ENCODE measurements around the gene ZBTB7A.

The ZBTB7A gene

DNA sequence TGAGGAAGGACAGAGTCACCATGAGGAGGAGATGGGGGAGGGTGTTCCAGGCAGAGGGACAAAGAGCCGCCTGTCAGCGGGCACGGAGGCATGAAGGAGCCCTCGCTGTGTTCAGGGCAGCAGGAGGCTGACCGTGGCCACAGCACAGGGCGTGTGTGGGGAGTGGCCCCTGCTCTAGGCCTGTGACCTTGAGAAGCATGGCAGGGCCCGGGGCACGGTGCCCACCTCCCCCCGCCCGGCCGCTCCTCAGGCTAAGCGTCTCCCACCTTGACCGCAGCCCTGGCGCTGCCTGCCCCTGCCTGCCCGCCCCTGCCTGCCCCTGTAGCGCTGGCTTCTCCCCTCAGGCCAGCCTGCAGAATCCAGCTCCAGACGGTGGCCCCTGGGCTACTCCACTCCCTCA lies 45.7 kb upstream of the ZBTB7A start:
- no peak for DNase-seq (ENCODE audit: low read depth in 1 of 2, low spot score in 1 of 2)
- Histone ChIP-seq H3K4me3 (replicated peaks; ENCODE audit: insufficient read depth, low read length) (no peak overlapping the region), H3K27me3 (ENCODE audit: insufficient read depth, poor library complexity, severe bottlenecking) (no peaks in the 10 kb centered on the region), H3K27ac (replicated peaks) (no peak overlapping the region)
- TF ChIP-seq GABPA (IDR thresholded peaks at IDR 0.05; ENCODE audit: low read depth) (no peak), POLR2AphosphoS5 (IDR thresholded peaks at IDR 0.05; ENCODE audit: low read depth) (no peak), SPI1 (IDR thresholded peaks at IDR 0.05; ENCODE audit: borderline replicate concordance, low read depth) (no peak), CTCF (IDR thresholded peaks at IDR 0.05; ENCODE audit: insufficient read depth, low read length) (no peak)
- TF ChIP-seq, protein P1, sequence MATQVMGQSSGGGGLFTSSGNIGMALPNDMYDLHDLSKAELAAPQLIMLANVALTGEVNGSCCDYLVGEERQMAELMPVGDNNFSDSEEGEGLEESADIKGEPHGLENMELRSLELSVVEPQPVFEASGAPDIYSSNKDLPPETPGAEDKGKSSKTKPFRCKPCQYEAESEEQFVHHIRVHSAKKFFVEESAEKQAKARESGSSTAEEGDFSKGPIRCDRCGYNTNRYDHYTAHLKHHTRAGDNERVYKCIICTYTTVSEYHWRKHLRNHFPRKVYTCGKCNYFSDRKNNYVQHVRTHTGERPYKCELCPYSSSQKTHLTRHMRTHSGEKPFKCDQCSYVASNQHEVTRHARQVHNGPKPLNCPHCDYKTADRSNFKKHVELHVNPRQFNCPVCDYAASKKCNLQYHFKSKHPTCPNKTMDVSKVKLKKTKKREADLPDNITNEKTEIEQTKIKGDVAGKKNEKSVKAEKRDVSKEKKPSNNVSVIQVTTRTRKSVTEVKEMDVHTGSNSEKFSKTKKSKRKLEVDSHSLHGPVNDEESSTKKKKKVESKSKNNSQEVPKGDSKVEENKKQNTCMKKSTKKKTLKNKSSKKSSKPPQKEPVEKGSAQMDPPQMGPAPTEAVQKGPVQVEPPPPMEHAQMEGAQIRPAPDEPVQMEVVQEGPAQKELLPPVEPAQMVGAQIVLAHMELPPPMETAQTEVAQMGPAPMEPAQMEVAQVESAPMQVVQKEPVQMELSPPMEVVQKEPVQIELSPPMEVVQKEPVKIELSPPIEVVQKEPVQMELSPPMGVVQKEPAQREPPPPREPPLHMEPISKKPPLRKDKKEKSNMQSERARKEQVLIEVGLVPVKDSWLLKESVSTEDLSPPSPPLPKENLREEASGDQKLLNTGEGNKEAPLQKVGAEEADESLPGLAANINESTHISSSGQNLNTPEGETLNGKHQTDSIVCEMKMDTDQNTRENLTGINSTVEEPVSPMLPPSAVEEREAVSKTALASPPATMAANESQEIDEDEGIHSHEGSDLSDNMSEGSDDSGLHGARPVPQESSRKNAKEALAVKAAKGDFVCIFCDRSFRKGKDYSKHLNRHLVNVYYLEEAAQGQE (IDR thresholded peaks at IDR 0.05; ENCODE audit: insufficient replicate concordance, low read depth): no peak

GRCh38 chr19:4109626-4109945 lies 42.9 kb upstream of the ZBTB7A start:
- TF ChIP-seq CTCF (IDR thresholded peaks at IDR 0.05; ENCODE audit: insufficient read depth, low read length) (no peak), GABPA (IDR thresholded peaks at IDR 0.05; ENCODE audit: low read depth) (no peak), SPI1 (IDR thresholded peaks at IDR 0.05; ENCODE audit: borderline replicate concordance, low read depth) (no peak), POLR2AphosphoS5 (IDR thresholded peaks at IDR 0.05; ENCODE audit: low read depth) (no peak)
- TF ChIP-seq, protein P1 (IDR thresholded peaks at IDR 0.05; ENCODE audit: insufficient replicate concordance, low read depth): no peak
- H3K27ac ChIP-seq (replicated peaks): peak overlapping the region; percentile 85
- no peak for DNase-seq (ENCODE audit: low read depth in 1 of 2, low spot score in 1 of 2)
- no peak overlapping the region for H3K4me3 ChIP-seq (replicated peaks; ENCODE audit: insufficient read depth, low read length)
- no peaks in the 10 kb centered on the region for H3K27me3 ChIP-seq (ENCODE audit: insufficient read depth, poor library complexity, severe bottlenecking)

DNA sequence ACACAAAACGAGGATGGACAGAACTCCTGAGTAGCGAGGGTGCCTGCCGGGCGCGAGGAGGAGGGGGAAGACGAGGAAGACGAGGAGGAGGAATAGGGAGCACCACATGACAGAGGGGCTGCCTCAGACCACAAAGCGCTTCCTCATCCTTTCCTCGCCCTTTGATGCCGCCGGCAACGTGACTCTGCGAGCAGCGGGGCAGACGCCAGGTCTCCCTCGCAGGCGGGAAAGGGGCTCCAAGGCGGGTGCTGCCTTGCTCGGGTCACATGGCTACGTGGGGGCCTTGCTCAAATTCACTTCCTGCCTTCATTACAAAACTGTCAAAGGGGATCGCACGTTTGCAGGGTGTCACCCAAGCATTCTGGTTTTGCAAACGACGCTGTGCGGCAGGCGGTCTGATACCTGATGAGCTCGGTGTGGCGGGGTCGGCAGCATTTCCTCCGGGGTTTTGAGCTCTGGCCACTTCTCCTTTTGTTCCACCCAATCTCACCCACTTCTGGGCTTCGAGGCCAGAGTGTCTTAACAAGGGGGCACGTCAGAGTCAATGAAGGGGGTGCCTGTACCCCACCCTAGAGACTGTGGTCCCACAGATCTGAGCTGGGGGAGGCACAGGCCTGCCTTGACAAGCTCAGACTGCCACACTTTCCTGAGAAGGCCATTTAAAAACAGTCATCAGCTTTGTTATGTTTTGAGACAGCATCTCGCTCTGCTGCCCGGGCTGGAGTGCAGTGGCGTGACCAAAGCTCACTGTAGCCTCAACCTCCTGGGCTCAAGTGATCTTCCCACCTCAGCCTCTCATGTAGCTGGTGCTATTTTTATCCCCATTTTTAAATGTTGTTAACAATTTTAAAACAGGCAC lies 42.3 kb upstream of the ZBTB7A start:
- Histone ChIP-seq H3K4me3 (replicated peaks; ENCODE audit: insufficient read depth, low read length) (no peak overlapping the region), H3K27ac (replicated peaks) (peak overlapping the region; percentile 85), H3K27me3 (ENCODE audit: insufficient read depth, poor library complexity, severe bottlenecking) (no peaks in the 10 kb centered on the region)
- TF ChIP-seq SPI1 (IDR thresholded peaks at IDR 0.05; ENCODE audit: borderline replicate concordance, low read depth) (peak; percentile 94), CTCF (IDR thresholded peaks at IDR 0.05; ENCODE audit: insufficient read depth, low read length) (no peak), POLR2AphosphoS5 (IDR thresholded peaks at IDR 0.05; ENCODE audit: low read depth) (peak; percentile 81; the same call in 1 of the 2 replicates), GABPA (IDR thresholded peaks at IDR 0.05; ENCODE audit: low read depth) (no peak)
- TF ChIP-seq, protein P1 (IDR thresholded peaks at IDR 0.05; ENCODE audit: insufficient replicate concordance, low read depth): no peak
- DNase-seq (ENCODE audit: low read depth in 1 of 2, low spot score in 1 of 2): peak; percentile 84 to 97

Measured in HL-60 (cell line).